Hepatocyte (in vitro differentiated cells): ENCODE measurements around the gene PPM1F.

Source experiments
- EZH2 ChIP-seq: fragments of 200-600 bp; sonication (generic); IDR thresholded peaks from 2 replicates; pipeline ENCODE4 v1.6.1; 2016; ENCODE audit warnings: antibody characterized with exemption, mild to moderate bottlenecking, borderline replicate concordance
- TF ChIP-seq, protein P1 (sequence below): fragments of 200-600 bp; sonication (generic); IDR thresholded peaks from 2 replicates; pipeline ENCODE4 v1.5.1; 2016; ENCODE audit warnings: antibody characterized with exemption, mild to moderate bottlenecking; ENCODE audit not compliant: poor library complexity

- TF ChIP-seq, protein P1, sequence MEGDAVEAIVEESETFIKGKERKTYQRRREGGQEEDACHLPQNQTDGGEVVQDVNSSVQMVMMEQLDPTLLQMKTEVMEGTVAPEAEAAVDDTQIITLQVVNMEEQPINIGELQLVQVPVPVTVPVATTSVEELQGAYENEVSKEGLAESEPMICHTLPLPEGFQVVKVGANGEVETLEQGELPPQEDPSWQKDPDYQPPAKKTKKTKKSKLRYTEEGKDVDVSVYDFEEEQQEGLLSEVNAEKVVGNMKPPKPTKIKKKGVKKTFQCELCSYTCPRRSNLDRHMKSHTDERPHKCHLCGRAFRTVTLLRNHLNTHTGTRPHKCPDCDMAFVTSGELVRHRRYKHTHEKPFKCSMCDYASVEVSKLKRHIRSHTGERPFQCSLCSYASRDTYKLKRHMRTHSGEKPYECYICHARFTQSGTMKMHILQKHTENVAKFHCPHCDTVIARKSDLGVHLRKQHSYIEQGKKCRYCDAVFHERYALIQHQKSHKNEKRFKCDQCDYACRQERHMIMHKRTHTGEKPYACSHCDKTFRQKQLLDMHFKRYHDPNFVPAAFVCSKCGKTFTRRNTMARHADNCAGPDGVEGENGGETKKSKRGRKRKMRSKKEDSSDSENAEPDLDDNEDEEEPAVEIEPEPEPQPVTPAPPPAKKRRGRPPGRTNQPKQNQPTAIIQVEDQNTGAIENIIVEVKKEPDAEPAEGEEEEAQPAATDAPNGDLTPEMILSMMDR = no peak
- no peak for TF ChIP-seq EZH2
Observed at GRCh38 chr22:21996175-21996720, 43.6 kb upstream of the PPM1F start.
